Effector memory CD4-positive, alpha-beta T cell (primary cell): ENCODE data around the gene RNF220.

Experiments used
- DNase-seq, 3 donors: peaks; one replicate each; pipeline ENCODE4 v3.0.0-alpha.2; 2020
- H3K27ac ChIP-seq: 2 replicates; pipeline ENCODE4 v1.7.0; 2013; ENCODE audit warnings: mild to moderate bottlenecking, low read length, moderate library complexity; ENCODE audit not compliant: insufficient read depth, poor library complexity, severe bottlenecking
- H3K27me3 ChIP-seq: replicated peaks from 2 replicates; pipeline ENCODE4 v1.7.0; 2013; ENCODE audit warnings: mild to moderate bottlenecking, low read length; ENCODE audit not compliant: insufficient read depth, control insufficient read depth, poor library complexity, severe bottlenecking
- H3K36me3 ChIP-seq: 2 replicates; pipeline ENCODE4 v1.7.0; 2013; ENCODE audit warnings: mild to moderate bottlenecking, low read length, moderate library complexity; ENCODE audit not compliant: control insufficient read depth, insufficient read depth
- H3K4me1 ChIP-seq: 2 replicates; pipeline ENCODE4 v1.7.0; 2013; ENCODE audit warnings: low read length, mild to moderate bottlenecking; ENCODE audit not compliant: control insufficient read depth, insufficient read depth, poor library complexity, severe bottlenecking
- H3K4me3 ChIP-seq: 2 replicates; pipeline ENCODE4 v1.7.0; 2013; ENCODE audit warnings: low read length, low read depth, mild to moderate bottlenecking; ENCODE audit not compliant: insufficient read depth, poor library complexity, severe bottlenecking
- H3K9me3 ChIP-seq: 2 replicates; pipeline ENCODE4 v1.7.0; 2013; ENCODE audit warnings: mild to moderate bottlenecking, low read length, moderate library complexity; ENCODE audit not compliant: control insufficient read depth
- total RNA-seq, 3 donors: gene quantifications; one replicate each; lab custom pipeline; 2026; lab: John Stamatoyannopoulos, UW

The RNF220 gene
- 70.5 to 108 (median 102) reads per million in 3 donors for total RNA-seq

- Histone ChIP-seq H3K4me3 (peak within 1 kb of the TSS; percentile 58), H3K27me3 (peaks cover 63% of the 10 kb centered on the region), H3K27ac (no peak within 1 kb of the TSS), H3K36me3 (no peaks in the 10 kb centered on the region), H3K4me1 (peaks cover 37% of the 10 kb centered on the region), H3K9me3 (no peaks in the 10 kb centered on the region)
- no peak for DNase-seq
These were observed at the start of gene RNF220 for GRCh38 chr1:44405031-44405797. RNF220 (plus strand) TSS chr1:44405255.

- Histone ChIP-seq H3K27ac (no peak overlapping the region), H3K36me3 (no peaks in the 10 kb centered on the region), H3K27me3 (no peaks in the 10 kb centered on the region), H3K4me3 (no peak overlapping the region), H3K9me3 (no peaks in the 10 kb centered on the region), H3K4me1 (peaks cover 7% of the 10 kb centered on the region)
- DNase-seq: no peak
These were observed 49.3 kb upstream of the RNF220 start for GRCh38 chr1:44355582-44356305.

GRCh38 chr1:44357710-44358109 lies 47.3 kb upstream of the RNF220 start:
- no peak for DNase-seq
- Histone ChIP-seq H3K27me3 (no peaks in the 10 kb centered on the region), H3K27ac (no peak overlapping the region), H3K4me3 (no peak overlapping the region), H3K36me3 (no peaks in the 10 kb centered on the region), H3K4me1 (peaks cover 7% of the 10 kb centered on the region), H3K9me3 (no peaks in the 10 kb centered on the region)

- Histone ChIP-seq H3K27me3 (no peaks in the 10 kb centered on the region), H3K9me3 (no peaks in the 10 kb centered on the region), H3K4me3 (no peak overlapping the region), H3K27ac (no peak overlapping the region), H3K4me1 (peaks cover 3% of the 10 kb centered on the region), H3K36me3 (no peaks in the 10 kb centered on the region)
- no peak for DNase-seq
These were observed 45.7 kb upstream of the RNF220 start for GRCh38 chr1:44359234-44359935.

GRCh38 chr1:44361478-44361877 lies 43.6 kb upstream of the RNF220 start:
- DNase-seq: no peak
- H3K4me3 ChIP-seq: no peak overlapping the region
- no peaks in the 10 kb centered on the region for H3K36me3 ChIP-seq
- no peak overlapping the region for H3K27ac ChIP-seq
- no peaks in the 10 kb centered on the region for H3K9me3 ChIP-seq
- H3K27me3 ChIP-seq: no peaks in the 10 kb centered on the region
- H3K4me1 ChIP-seq: no peaks in the 10 kb centered on the region

GRCh38 chr1:44366371-44366975 lies 38.6 kb upstream of the RNF220 start:
- Histone ChIP-seq H3K27ac (no peak overlapping the region), H3K4me3 (no peak overlapping the region), H3K27me3 (no peaks in the 10 kb centered on the region), H3K36me3 (no peaks in the 10 kb centered on the region), H3K9me3 (no peaks in the 10 kb centered on the region), H3K4me1 (no peaks in the 10 kb centered on the region)
- no peak for DNase-seq

- Histone ChIP-seq H3K4me3 (no peak overlapping the region), H3K27ac (no peak overlapping the region), H3K27me3 (no peaks in the 10 kb centered on the region), H3K9me3 (no peaks in the 10 kb centered on the region), H3K4me1 (no peaks in the 10 kb centered on the region), H3K36me3 (no peaks in the 10 kb centered on the region)
- no peak for DNase-seq
These were observed 37.1 kb upstream of the RNF220 start for GRCh38 chr1:44367944-44368343.

- DNase-seq: no peak
- Histone ChIP-seq H3K27ac (no peak overlapping the region), H3K36me3 (no peaks in the 10 kb centered on the region), H3K9me3 (no peaks in the 10 kb centered on the region), H3K4me1 (no peaks in the 10 kb centered on the region), H3K4me3 (no peak overlapping the region), H3K27me3 (no peaks in the 10 kb centered on the region)
These were observed 36.4 kb upstream of the RNF220 start for GRCh38 chr1:44368471-44369151.

GRCh38 chr1:44371206-44371605 lies 33.8 kb upstream of the RNF220 start:
- Histone ChIP-seq H3K27me3 (no peaks in the 10 kb centered on the region), H3K36me3 (no peaks in the 10 kb centered on the region), H3K4me1 (no peaks in the 10 kb centered on the region), H3K9me3 (no peaks in the 10 kb centered on the region), H3K27ac (no peak overlapping the region), H3K4me3 (no peak overlapping the region)
- DNase-seq: no peak
